ENCODE data around the gene MAFB. TPM values are rescaled to one million over a fixed set of nuclear protein-coding genes. Genes with fewer than 3 reads are reported as not detected.

The MAFB gene
- total RNA-seq, 1 donor from 2014 or later = 80.5 TPM

GRCh38 chr20:40663991-40664880 lies 24.8 kb downstream of the MAFB start:
- no peak overlapping the region for H3K27ac ChIP-seq
- no peak for TF ChIP-seq POLR2AphosphoS5 (IDR thresholded peaks at IDR 0.05; ENCODE audit: insufficient read depth in 1 of 2, low read depth in 1 of 2)
- TF ChIP-seq CTCF (IDR thresholded peaks at IDR 0.05) = no peak
- TF ChIP-seq POLR2A (IDR thresholded peaks at IDR 0.05) = no peak
- H3K4me3 ChIP-seq = no peak overlapping the region
- H3K36me3 ChIP-seq = no peaks in the 10 kb centered on the region
- intact Hi-C loops (cut with DNase I) = no loop called here
- no peaks in the 10 kb centered on the region for H3K4me1 ChIP-seq
- no peak for DNase-seq (ENCODE audit: extremely low spot score in 2 of 2)
- H3K27me3 ChIP-seq = no peaks in the 10 kb centered on the region
- no peaks in the 10 kb centered on the region for H3K9me3 ChIP-seq

GRCh38 chr20:40663304-40663790 lies 25.7 kb downstream of the MAFB start:
- H3K9me3 ChIP-seq = no peaks in the 10 kb centered on the region
- no peak for DNase-seq (ENCODE audit: extremely low spot score in 2 of 2)
- no peak overlapping the region for H3K27ac ChIP-seq
- no peaks in the 10 kb centered on the region for H3K36me3 ChIP-seq
- no peaks in the 10 kb centered on the region for H3K4me1 ChIP-seq
- no peaks in the 10 kb centered on the region for H3K27me3 ChIP-seq
- TF ChIP-seq CTCF (IDR thresholded peaks at IDR 0.05) (no peak), POLR2AphosphoS5 (IDR thresholded peaks at IDR 0.05; ENCODE audit: insufficient read depth in 1 of 2, low read depth in 1 of 2) (no peak), POLR2A (IDR thresholded peaks at IDR 0.05) (no peak)
- H3K4me3 ChIP-seq = no peak overlapping the region
- intact Hi-C loops (cut with DNase I) = no loop called here

- H3K27me3 ChIP-seq = no peaks in the 10 kb centered on the region
- no peaks in the 10 kb centered on the region for H3K36me3 ChIP-seq
- TF ChIP-seq POLR2AphosphoS5 (IDR thresholded peaks at IDR 0.05; ENCODE audit: insufficient read depth in 1 of 2, low read depth in 1 of 2) (no peak), POLR2A (IDR thresholded peaks at IDR 0.05) (no peak), CTCF (IDR thresholded peaks at IDR 0.05) (no peak)
- no peak overlapping the region for H3K4me3 ChIP-seq
- H3K9me3 ChIP-seq = no peaks in the 10 kb centered on the region
- intact Hi-C loops (cut with DNase I) = no loop called here
- H3K27ac ChIP-seq = no peak overlapping the region
- H3K4me1 ChIP-seq = peaks cover 5% of the 10 kb centered on the region
- DNase-seq (ENCODE audit: extremely low spot score in 2 of 2) = no peak
Observed at GRCh38 chr20:40659567-40659966, 29.5 kb downstream of the MAFB start.

- no peak for TF ChIP-seq CTCF (IDR thresholded peaks at IDR 0.05)
- no peak for TF ChIP-seq POLR2AphosphoS5 (IDR thresholded peaks at IDR 0.05; ENCODE audit: insufficient read depth in 1 of 2, low read depth in 1 of 2)
- TF ChIP-seq POLR2A (IDR thresholded peaks at IDR 0.05) = no peak
Observed at GRCh38 chr20:40658509-40658908, 30.5 kb downstream of the MAFB start.

GRCh38 chr20:40657526-40657925 lies 31.5 kb downstream of the MAFB start:
- no peaks in the 10 kb centered on the region for H3K9me3 ChIP-seq
- no peak for DNase-seq (ENCODE audit: extremely low spot score in 2 of 2)
- no peaks in the 10 kb centered on the region for H3K27me3 ChIP-seq
- intact Hi-C loops (cut with DNase I) = no loop called here
- H3K4me3 ChIP-seq = no peak overlapping the region
- H3K27ac ChIP-seq = no peak overlapping the region
- no peak for TF ChIP-seq POLR2AphosphoS5 (IDR thresholded peaks at IDR 0.05; ENCODE audit: insufficient read depth in 1 of 2, low read depth in 1 of 2)
- no peak for TF ChIP-seq POLR2A (IDR thresholded peaks at IDR 0.05)
- no peak for TF ChIP-seq CTCF (IDR thresholded peaks at IDR 0.05)
- H3K4me1 ChIP-seq = peaks cover 5% of the 10 kb centered on the region
- H3K36me3 ChIP-seq = no peaks in the 10 kb centered on the region

More at GRCh38 chr20:40658509-40658908, 30.5 kb downstream of the MAFB start:
- H3K4me1 ChIP-seq = peaks cover 5% of the 10 kb centered on the region
- no peak overlapping the region for H3K4me3 ChIP-seq
- no peak for DNase-seq (ENCODE audit: extremely low spot score in 2 of 2)
- H3K27me3 ChIP-seq = no peaks in the 10 kb centered on the region
- H3K27ac ChIP-seq = no peak overlapping the region
- no peaks in the 10 kb centered on the region for H3K9me3 ChIP-seq
- no peaks in the 10 kb centered on the region for H3K36me3 ChIP-seq
- intact Hi-C loops (cut with DNase I) = no loop called here

All from vagina (tissue), 2 donors.